Middle frontal gyrus (tissue), 1 donor: ENCODE measurements around the gene CERS6.
A peak's percentile ranks its signal among the peaks of the same experiment; 100 is the strongest.
"Not testable (repeated sequence)": the region's sequence is repeated elsewhere in the genome, so short reads cannot be mapped to it uniquely, and the experiment has no call there.

Source experiments
- DNase-seq: peaks from one replicate; pipeline ENCODE4 v3.0.0-alpha.2; 2015; ENCODE audit warnings: low spot score; ENCODE audit errors: extremely low spot score

CERS6 gene

GRCh38 chr2:168635065-168635577 lies 179.0 kb downstream of the CERS6 start:
- DNase-seq: peak; percentile 40

- no peak for DNase-seq
Observed at GRCh38 chr2:168639018-168639417, 182.9 kb downstream of the CERS6 start.

GRCh38 chr2:168639441-168639898 lies 183.4 kb downstream of the CERS6 start:
- no peak for DNase-seq

- DNase-seq: no peak
Observed at GRCh38 chr2:168640039-168640438, 184.0 kb downstream of the CERS6 start.

- no peak for DNase-seq
Observed at GRCh38 chr2:168641636-168642035, 185.6 kb downstream of the CERS6 start.

GRCh38 chr2:168642873-168643272 lies 186.8 kb downstream of the CERS6 start:
- DNase-seq: no peak

GRCh38 chr2:168643979-168644378 lies 187.9 kb downstream of the CERS6 start:
- no peak for DNase-seq

GRCh38 chr2:168645696-168646338 lies 189.7 kb downstream of the CERS6 start:
- DNase-seq: no peak

GRCh38 chr2:168649105-168649504 lies 193.0 kb downstream of the CERS6 start:
- DNase-seq: no peak

GRCh38 chr2:168649562-168649961 lies 193.5 kb downstream of the CERS6 start:
- DNase-seq: no peak

- DNase-seq: no peak
Observed at GRCh38 chr2:168650139-168650538, 194.1 kb downstream of the CERS6 start.

GRCh38 chr2:168650781-168651180 lies 194.7 kb downstream of the CERS6 start:
- DNase-seq: no peak

- no peak for DNase-seq
Observed at GRCh38 chr2:168652997-168653921, 197.2 kb downstream of the CERS6 start.

GRCh38 chr2:168654705-168655104 lies 198.6 kb downstream of the CERS6 start:
- DNase-seq: no peak

GRCh38 chr2:168655207-168655606 lies 199.1 kb downstream of the CERS6 start:
- DNase-seq: no peak

- DNase-seq: not testable (repeated sequence)
Observed at GRCh38 chr2:168657378-168657777, 201.3 kb downstream of the CERS6 start.

- DNase-seq: no peak
Observed at GRCh38 chr2:168658706-168659105, 202.6 kb downstream of the CERS6 start.

GRCh38 chr2:168660870-168661862 lies 205.1 kb downstream of the CERS6 start:
- DNase-seq: no peak

- no peak for DNase-seq
Observed at GRCh38 chr2:168661863-168662256, 205.8 kb downstream of the CERS6 start.

- DNase-seq: no peak
Observed at GRCh38 chr2:168662651-168663208, 206.7 kb downstream of the CERS6 start.

- no peak for DNase-seq
Observed at GRCh38 chr2:168663993-168664392, 207.9 kb downstream of the CERS6 start.
